ENCODE data around the gene ZC3H4. TPM values are rescaled to one million over a fixed set of nuclear protein-coding genes. Genes with fewer than 3 reads are reported as not detected.

Gene ZC3H4
- total and polyA plus RNA-seq, 2 donors from 2014 or later = 5.7 to 55.2 TPM

DNA sequence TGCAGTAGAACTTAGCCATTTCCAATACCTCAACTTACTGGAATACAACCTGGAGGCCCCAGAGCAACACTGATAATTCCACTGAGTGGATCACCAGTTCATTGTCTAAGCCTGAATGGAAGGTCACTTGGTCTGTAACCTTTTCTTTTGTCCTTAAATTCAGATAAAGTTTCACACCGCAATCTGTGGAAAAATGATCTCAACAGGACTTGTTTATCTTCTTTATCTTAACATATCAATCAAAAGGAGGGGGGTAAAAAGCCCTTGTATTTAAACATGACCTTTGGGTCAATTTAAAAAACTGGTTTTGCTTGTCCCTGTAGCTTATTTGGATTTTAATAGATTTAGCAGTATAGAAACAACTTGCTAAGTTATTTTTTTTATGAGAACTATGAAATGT lies 38.6 kb upstream of the ZC3H4 start:
- FAIRE-seq = no peak
- intact Hi-C loops (cut with DNase I) = loop anchor here (10.0 kb wide), 1 partner anchor 83 kb away; the partner anchor contains the start of gene BBC3
- no peak overlapping the region for H3K4me3 ChIP-seq (ENCODE audit: low read length in 3 of 3)
- no peak for DNase-seq
- no peak overlapping the region for H3K27ac ChIP-seq (ENCODE audit: low read depth in 2 of 2, low read length in 2 of 2)
- H3K36me3 ChIP-seq (ENCODE audit: control insufficient read depth in 2 of 3, insufficient read depth in 3 of 3, low read length in 3 of 3) = peaks cover 0 to 20% (median 11%) of the 10 kb centered on the region in 3 donors
- TF ChIP-seq, protein P1, sequence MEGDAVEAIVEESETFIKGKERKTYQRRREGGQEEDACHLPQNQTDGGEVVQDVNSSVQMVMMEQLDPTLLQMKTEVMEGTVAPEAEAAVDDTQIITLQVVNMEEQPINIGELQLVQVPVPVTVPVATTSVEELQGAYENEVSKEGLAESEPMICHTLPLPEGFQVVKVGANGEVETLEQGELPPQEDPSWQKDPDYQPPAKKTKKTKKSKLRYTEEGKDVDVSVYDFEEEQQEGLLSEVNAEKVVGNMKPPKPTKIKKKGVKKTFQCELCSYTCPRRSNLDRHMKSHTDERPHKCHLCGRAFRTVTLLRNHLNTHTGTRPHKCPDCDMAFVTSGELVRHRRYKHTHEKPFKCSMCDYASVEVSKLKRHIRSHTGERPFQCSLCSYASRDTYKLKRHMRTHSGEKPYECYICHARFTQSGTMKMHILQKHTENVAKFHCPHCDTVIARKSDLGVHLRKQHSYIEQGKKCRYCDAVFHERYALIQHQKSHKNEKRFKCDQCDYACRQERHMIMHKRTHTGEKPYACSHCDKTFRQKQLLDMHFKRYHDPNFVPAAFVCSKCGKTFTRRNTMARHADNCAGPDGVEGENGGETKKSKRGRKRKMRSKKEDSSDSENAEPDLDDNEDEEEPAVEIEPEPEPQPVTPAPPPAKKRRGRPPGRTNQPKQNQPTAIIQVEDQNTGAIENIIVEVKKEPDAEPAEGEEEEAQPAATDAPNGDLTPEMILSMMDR (IDR thresholded peaks at IDR 0.05; ENCODE audit: borderline replicate concordance, extremely low read depth, insufficient read depth) = no peak
- peaks cover under 1 to 2% (median under 1%) of the 10 kb centered on the region in 3 donors for H3K4me1 ChIP-seq (ENCODE audit: control insufficient read depth in 2 of 3, insufficient read depth in 2 of 3, low read depth in 1 of 3, low read length in 3 of 3)
- no peaks in the 10 kb centered on the region for H3K9me3 ChIP-seq (ENCODE audit: control insufficient read depth in 2 of 3, insufficient read depth in 1 of 3, low read length in 3 of 3)
- H3K9ac ChIP-seq (ENCODE audit: low read length in 3 of 3) = peak overlapping the region in 1 of 3 donors; percentile 15
- H3K27me3 ChIP-seq (ENCODE audit: control insufficient read depth, insufficient read depth, low read length) = no peaks in the 10 kb centered on the region

DNA sequence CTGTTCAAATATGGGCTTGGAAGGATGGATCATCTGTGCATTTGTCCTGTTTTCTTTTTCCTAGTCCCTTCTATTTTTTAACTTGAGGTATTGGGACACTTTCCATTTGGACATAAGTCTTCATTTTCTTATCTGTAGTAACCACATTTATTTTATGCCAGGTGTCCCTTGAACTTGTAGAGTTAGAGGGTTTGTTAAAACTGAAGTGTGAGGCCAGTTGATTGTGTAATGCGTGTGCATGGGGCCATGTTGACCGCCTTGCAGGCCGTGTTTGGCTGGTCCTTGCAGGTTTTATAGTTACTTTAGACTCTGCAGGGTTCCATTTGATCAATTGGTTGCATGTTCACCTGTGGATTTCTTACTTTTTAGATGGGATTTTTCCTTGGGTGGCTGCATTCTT lies 38.1 kb upstream of the ZC3H4 start:
- no peak for FAIRE-seq
- Histone ChIP-seq H3K27me3 (ENCODE audit: control insufficient read depth, insufficient read depth, low read length) (no peaks in the 10 kb centered on the region), H3K4me3 (ENCODE audit: low read length in 3 of 3) (no peak overlapping the region), H3K36me3 (ENCODE audit: control insufficient read depth in 2 of 3, insufficient read depth in 3 of 3, low read length in 3 of 3) (peaks cover 0 to 21% (median 11%) of the 10 kb centered on the region in 3 donors), H3K9me3 (ENCODE audit: control insufficient read depth in 2 of 3, insufficient read depth in 1 of 3, low read length in 3 of 3) (no peaks in the 10 kb centered on the region), H3K27ac (ENCODE audit: low read depth in 2 of 2, low read length in 2 of 2) (no peak overlapping the region), H3K4me1 (ENCODE audit: control insufficient read depth in 2 of 3, insufficient read depth in 2 of 3, low read depth in 1 of 3, low read length in 3 of 3) (no peaks in the 10 kb centered on the region), H3K9ac (ENCODE audit: low read length in 3 of 3) (no peak overlapping the region)
- intact Hi-C loops (cut with DNase I) = loop anchor here (10.0 kb wide), 1 partner anchor 83 kb away; the partner anchor contains the start of gene BBC3
- TF ChIP-seq, protein P1 (IDR thresholded peaks at IDR 0.05; ENCODE audit: borderline replicate concordance, extremely low read depth, insufficient read depth) = no peak
- no peak for DNase-seq

DNA sequence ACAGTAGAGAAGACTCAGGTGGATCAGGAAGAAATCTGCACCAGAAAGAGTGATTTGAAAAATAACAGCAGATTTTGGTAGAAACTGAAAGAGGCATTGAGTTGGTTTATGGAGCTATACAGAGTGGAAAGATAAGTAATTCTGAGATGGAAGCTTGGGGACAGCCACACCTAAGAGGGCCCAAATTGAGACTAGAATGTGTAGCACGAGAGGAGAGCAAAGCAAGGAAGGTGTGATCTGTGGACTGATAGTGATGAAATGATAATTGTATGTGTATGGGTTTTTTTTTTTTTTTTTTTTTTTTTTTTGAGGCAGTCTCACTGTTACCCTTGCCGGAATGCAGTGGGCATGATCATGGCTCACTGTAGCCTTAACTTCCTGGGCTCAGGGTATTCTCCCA lies 33.3 kb upstream of the ZC3H4 start:
- H3K9ac ChIP-seq (ENCODE audit: low read length in 3 of 3) = no peak overlapping the region
- DNase-seq = no peak
- H3K27me3 ChIP-seq (ENCODE audit: control insufficient read depth, insufficient read depth, low read length) = no peaks in the 10 kb centered on the region
- H3K4me1 ChIP-seq (ENCODE audit: control insufficient read depth in 2 of 3, insufficient read depth in 2 of 3, low read depth in 1 of 3, low read length in 3 of 3) = no peaks in the 10 kb centered on the region
- H3K9me3 ChIP-seq (ENCODE audit: control insufficient read depth in 2 of 3, insufficient read depth in 1 of 3, low read length in 3 of 3) = no peaks in the 10 kb centered on the region
- H3K36me3 ChIP-seq (ENCODE audit: control insufficient read depth in 2 of 3, insufficient read depth in 3 of 3, low read length in 3 of 3) = peaks cover 3 to 18% (median 14%) of the 10 kb centered on the region in 3 donors
- intact Hi-C loops (cut with DNase I) = no loop called here
- TF ChIP-seq, protein P1 (IDR thresholded peaks at IDR 0.05; ENCODE audit: borderline replicate concordance, extremely low read depth, insufficient read depth) = no peak
- no peak overlapping the region for H3K4me3 ChIP-seq (ENCODE audit: low read length in 3 of 3)
- FAIRE-seq = no peak
- no peak overlapping the region for H3K27ac ChIP-seq (ENCODE audit: low read depth in 2 of 2, low read length in 2 of 2)

Measured in kidney (tissue), 14 donors.